GM18526 (cell line): ENCODE results near the gene PBRM1.

Experiments
- POLR2A ChIP-seq: IDR thresholded peaks from 3 replicates; pipeline ENCODE4 v1.6.1; 2011; ENCODE audit not compliant: insufficient read length; ENCODE audit errors: extremely low read depth

Gene PBRM1

DNA sequence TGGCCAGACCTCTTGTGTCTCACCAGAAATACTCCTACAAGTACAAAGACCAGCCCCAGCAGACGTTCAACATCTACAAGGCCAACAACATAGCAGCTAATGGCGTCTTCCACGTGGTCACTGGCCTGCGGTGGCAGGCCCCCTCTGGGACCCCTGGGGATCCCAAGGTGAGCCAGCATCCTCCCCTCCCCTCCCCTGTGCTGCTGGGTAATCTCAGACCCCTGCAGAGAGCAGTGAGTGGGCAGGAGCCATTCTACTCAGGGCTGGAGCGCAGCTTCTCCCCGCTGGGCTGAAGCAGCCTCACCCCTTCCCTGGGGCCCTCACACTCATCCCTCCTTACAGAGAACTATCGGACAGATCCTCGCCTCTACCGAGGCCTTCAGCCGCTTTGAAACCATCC, 180.7 kb downstream of the PBRM1 start:
- TF ChIP-seq POLR2A = no peak

DNA sequence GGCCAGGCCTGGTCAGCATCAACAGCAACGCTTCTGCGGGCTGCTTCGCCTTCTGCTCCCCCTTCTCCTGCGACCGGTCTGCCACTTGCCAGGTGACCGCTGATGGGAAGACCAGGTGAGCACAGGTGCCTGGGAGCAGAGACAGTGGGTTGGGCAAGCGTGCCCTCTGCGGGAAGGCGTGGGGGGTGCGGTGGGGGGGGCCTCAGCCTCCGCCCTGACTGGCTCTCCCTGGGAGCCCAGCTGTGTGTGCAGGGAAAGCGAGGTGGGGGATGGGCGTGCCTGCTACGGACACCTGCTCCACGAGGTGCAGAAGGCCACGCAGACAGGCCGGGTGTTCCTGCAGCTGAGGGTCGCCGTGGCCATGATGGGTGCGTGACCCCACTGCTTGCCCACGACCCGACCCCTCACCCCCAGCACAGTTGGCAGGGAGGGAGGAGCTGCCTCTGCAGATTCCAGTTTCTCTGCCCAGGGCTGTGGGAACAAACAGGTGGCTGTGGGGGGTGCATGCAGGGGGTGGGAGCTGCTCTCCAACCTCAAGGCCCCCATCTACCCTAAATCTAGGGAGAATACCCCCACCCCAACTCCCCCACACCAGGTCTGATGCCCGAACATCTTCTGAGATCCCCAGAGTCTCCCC, 181.8 kb downstream of the PBRM1 start:
- TF ChIP-seq POLR2A = no peak

DNA sequence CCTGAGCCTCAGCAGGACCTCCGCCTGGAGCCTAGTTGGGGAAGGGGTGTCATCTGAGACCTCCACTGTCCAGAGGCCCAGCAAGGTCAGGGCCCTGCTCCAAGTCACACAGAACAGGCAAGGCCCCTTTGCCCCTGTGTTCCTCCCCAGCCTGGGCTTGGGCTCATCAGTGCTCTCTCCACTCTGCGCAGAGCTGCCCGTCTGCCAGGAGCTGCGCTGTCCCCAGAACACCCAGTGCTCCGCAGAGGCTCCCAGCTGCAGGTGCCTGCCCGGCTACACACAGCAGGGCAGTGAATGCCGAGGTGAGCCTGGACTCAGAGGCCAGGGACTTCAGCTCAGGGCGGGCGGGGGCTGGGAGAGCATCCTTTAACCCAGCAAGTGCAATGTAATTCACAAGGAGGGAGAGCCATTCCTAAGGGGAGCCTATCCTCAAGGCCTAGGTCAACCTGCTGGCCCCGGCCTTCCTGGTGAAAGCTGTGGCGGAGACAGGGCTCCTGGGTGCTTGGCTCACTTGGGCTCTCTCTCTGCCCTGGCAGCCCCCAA, 182.8 kb downstream of the PBRM1 start:
- no peak for TF ChIP-seq POLR2A

DNA sequence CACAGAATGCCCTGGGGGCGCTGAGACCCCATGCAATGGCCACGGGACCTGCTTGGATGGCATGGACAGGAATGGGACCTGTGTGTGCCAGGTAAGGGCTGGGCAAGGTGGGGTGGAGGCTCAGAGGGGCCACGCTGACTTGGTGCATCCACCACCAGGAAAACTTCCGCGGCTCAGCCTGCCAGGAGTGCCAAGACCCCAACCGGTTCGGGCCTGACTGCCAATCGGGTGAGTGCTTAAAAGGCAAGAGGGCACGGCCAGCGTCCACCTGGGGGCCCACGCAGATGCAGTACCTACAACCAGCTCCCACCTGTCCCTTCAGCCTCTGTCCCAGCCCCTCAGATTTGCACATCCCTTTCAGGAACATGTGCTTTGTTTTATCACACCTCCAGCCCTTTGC, 183.7 kb downstream of the PBRM1 start:
- no peak for TF ChIP-seq POLR2A

DNA sequence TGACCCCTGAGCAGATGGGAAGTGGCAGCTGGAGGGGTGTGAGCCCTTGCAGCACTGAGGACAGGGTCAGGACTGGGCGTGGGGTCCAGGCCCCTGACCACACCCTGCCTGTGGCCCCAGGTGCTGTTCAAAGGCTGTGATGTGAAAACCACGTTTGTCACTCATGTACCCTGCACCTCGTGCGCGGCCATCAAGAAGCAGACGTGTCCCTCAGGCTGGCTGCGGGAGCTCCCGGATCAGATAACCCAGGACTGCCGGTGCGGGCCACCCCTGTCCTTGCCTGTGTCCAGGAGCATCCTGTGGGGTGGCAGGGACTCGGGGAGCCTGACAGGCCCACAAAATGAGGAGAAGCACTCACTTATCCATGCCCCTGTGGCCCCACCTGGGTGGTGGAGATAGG, 184.7 kb downstream of the PBRM1 start:
- TF ChIP-seq POLR2A = no peak

DNA sequence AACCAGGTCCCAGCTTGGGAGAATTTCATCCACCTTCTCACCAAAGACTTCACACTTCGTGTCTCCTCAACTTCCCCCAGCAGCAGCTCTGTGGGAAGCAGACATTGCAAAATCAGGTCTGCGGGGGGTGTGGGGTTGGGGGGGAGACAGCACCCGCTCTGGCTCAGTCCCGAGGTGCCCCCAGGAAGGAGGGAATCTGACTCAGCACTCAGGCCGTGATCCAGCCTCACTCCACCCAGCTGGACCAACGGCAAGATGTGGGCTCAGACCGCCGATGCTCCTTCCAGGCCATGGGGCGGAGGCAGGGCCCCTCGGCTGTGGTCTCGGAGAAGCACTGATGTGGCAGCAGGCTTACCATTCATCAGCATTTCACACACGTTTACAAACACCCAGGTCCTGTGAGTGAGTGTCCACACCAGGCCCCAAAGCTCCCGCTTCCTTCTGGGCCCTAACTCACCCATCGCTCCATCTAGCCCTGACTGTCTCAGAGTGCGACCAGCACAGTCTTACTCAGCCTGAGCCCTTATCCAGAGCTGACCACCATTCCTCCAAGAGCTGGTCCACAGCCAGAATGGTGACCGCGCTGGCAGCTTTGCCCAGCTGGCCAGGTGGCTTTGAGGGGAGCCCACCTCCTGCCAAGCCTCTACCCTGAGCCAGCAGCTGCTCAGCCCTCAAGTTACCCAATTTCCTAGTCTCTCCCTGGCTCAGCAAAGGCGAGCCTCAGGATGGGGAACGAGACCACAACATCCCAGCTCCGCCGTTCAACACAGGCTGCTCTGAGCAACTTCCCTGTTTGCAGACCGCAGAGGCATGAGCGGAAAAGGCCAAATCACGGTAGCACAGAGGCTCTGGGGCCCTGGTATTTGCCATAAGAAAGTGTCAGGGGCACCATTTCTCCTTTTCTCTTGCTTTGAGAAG, 187.3 kb downstream of the PBRM1 start:
- TF ChIP-seq POLR2A = no peak

DNA sequence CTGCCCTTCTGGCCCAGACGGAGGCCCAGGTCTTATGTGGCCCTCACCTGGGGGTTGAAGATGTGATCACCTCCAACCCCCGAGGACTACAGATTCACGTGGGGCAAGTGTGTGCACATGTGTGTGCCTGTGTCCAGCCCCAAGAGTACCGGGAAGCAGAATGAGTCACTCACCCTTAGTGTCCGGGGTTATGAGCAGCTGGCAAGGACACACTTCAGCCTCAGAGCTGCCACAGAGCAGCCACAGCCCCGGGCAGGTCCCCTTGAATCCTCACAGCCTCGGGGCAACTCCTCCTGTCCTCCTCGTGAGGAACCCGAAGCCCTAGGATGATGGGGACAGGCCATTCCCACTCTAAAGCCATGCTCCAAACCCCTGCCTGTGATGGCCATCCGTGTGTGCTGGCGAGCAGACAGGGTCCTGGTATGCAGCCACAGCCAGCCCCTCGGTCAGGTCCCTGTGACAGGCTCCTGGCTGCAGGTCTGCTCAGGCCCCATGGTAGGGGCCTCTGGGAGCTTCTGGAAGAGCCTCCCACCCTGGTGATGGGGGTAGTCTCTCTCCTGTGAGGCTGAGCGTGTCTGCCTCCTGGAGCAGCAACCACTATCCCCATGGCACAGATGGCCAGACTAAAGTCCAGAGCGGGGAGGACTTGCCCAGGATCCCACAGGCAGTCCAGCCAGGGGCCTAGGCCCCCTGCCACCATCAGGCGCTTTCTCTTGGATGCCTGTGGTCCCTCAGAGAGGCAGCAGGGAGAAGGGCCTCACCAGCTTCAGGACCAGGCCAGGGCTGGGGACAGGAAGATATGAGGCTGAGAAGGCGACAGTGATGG, 189.7 kb downstream of the PBRM1 start:
- no peak for TF ChIP-seq POLR2A
